ENCODE data around the gene CETP.
"Not testable (repeated sequence)": the region's sequence is repeated elsewhere in the genome, so short reads cannot be mapped to it uniquely, and the experiment has no call there.

GRCh38 chr16:56992431-56992830, 30.7 kb downstream of the CETP start:
- TF ChIP-seq, protein P1, sequence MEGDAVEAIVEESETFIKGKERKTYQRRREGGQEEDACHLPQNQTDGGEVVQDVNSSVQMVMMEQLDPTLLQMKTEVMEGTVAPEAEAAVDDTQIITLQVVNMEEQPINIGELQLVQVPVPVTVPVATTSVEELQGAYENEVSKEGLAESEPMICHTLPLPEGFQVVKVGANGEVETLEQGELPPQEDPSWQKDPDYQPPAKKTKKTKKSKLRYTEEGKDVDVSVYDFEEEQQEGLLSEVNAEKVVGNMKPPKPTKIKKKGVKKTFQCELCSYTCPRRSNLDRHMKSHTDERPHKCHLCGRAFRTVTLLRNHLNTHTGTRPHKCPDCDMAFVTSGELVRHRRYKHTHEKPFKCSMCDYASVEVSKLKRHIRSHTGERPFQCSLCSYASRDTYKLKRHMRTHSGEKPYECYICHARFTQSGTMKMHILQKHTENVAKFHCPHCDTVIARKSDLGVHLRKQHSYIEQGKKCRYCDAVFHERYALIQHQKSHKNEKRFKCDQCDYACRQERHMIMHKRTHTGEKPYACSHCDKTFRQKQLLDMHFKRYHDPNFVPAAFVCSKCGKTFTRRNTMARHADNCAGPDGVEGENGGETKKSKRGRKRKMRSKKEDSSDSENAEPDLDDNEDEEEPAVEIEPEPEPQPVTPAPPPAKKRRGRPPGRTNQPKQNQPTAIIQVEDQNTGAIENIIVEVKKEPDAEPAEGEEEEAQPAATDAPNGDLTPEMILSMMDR (IDR thresholded peaks at IDR 0.05): not testable (repeated sequence)
- not testable (repeated sequence) for TF ChIP-seq POLR2AphosphoS5 (IDR thresholded peaks at IDR 0.05); POLR2A (IDR thresholded peaks at IDR 0.05; ENCODE audit: low read depth)
